Stimulated activated CD8-positive, alpha-beta memory T cell treated with anti-CD3 and anti-CD28 coated beads, Interleukin-7, amount 100 ng/mL, for 4 hours (primary cell): ENCODE data around the gene DHX36.

ENCODE experiments used
- DNase-seq, 2 donors: peaks; one replicate each; pipeline ENCODE4 v3.0.0-alpha.2; 2020; ENCODE audit warnings: low read depth in 2 of 2

DHX36 gene

DNA sequence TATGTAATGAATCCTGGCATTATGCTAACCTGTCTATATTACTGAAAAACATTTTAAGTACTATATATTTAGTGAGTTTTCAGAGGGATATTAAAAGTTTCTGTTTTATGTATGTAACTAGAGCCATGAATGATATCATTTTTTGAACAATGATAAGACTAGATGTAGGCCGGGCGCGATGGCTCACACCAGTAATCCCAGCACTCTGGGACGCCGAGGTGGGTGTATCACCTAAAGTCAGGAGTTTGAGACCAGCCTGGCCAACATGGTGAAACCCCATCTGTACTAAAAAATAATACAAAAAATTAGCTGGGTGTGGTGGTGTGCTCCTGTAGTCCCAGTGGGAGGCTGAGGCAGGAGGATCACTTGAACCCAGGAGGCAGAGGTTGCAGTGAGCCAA is 34.1 kb downstream of the DHX36 start:
- no peak for DNase-seq

GRCh38 chr3:154285221-154285620 is 39.1 kb downstream of the DHX36 start:
- DNase-seq: no peak

- DNase-seq: no peak
These were observed 44.1 kb downstream of the DHX36 start for GRCh38 chr3:154280161-154280560.

DNA sequence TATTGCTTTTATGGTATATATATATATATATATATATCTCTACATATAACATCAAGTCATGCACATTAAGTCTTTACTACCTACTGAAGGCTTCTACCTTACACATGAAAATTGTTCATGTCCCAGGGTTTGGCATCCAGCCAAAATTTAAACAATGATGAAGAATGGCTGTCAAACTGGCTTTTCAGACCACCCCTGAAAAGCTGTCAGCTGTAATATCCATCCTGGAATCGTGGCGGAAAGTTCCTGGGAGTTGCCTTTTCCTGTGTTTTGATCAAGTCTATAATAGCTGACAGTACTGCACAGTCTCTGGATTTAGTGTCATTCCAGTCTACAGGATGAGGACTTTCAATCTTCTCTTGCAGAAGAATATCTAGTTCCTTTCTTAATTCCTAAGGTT is 48.3 kb downstream of the DHX36 start:
- no peak for DNase-seq

- no peak for DNase-seq
These were observed 49.0 kb downstream of the DHX36 start for GRCh38 chr3:154275292-154275691.

DNA sequence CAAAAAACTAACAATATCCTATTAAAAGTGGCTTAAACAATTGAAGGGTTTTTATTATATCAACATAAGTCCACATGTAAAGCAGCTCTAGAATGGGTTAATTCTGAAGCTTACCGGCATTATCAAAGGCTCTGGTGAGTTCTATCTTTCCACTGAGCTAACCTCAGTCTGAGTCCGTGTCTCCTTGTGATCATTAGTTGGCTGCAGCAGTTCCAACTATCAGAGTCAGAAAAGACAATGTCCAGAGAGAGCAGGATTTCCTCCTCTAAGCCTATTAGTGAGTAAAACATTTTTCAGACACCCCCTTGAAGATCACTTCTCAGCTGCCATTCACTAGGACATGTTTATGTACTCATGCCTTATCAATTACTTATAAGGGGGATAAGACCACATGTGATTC is 49.9 kb downstream of the DHX36 start:
- no peak for DNase-seq

- DNase-seq: no peak
These were observed 50.9 kb downstream of the DHX36 start for GRCh38 chr3:154273381-154273780.

DNA sequence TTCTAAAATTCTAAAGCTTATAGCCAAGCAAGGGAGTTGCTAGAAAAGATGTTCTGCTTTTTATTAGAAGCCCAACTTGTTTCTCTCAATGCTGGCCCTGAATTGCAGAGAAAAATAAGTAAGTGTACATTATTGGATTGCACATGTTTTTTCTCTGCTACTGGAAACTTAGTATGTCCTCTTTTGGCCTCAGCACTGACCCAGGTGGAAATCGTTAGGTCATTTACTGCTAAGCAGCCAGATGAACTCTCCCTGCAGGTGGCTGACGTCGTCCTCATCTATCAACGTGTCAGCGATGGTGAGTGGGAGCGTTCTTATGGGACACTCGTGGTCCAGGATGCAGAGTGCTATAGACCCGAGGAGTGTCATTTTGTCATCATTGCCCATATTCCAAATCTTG is 69.8 kb downstream of the DHX36 start:
- DNase-seq: no peak

- DNase-seq: peak; percentile 14 to 27
These were observed 71.3 kb downstream of the DHX36 start for GRCh38 chr3:154252759-154253638.

DNA sequence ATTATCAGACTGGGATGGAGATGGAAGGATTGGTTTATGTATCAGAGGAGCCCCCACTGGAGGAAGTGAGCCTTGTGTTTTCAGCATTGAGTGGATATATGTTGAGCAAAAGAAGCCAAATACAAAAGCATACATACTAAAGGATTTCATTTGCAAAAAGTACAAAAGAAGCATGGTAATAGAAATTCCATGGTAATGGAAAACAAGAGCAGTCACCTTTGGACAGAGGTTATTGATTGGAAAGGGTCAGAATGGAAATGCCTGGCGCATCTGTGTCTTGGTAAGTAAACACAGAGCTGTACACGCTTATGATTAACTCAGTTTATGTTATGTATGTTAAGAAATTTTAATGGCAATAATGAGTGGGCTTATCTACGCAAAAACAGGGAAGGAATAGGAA is 72.7 kb downstream of the DHX36 start:
- DNase-seq: no peak

- DNase-seq: no peak
These were observed 74.0 kb downstream of the DHX36 start for GRCh38 chr3:154250291-154250690.

DNA sequence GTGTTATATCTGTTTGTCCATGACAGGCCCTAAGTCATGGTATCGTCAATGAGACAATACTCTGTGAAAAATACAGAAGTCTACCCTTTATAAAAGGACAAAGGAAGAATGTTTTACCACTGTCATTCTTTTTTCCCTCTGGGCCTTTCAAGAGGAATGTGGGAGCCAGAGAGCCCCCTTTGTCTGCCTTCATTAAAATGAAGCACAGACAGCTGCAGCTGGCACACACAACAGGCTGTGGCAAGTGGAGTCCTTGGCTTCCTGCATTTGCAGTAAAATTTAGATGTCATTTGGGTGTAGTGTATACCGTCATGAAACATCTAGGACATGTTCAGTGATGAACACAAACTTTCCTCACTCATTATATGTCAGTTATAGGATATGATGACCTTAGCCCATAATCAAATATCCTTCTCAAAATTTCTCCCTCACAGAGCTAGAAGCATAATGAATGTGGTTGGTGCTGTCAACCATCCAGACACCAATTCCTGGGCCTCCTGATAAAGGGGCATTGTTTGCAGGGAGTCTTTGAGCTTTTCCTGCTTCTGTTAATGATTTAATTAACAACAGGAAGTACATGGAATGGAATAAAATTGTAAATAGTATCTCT is 76.4 kb downstream of the DHX36 start:
- no peak for DNase-seq

GRCh38 chr3:154244644-154245043 is 79.6 kb downstream of the DHX36 start:
- DNase-seq: no peak

DNA sequence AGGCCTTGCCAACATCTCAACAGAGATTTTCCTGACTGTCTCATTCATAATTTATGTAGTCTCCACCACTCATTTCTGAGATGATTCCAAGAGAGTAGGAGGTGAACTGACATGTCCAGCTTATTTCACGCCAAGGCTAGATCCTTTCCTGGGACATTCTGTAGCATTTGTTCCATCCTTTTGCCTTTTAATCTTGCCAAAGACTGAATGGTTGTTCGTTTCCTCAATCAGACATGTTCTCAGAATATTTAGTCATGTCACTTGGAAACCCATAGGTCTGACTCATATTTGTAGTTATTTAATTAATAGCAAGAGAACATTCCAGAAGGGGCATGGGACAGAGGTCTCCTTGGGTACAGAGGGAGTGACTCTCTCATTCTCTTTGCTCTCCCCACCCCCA is 80.9 kb downstream of the DHX36 start:
- DNase-seq: no peak

DNA sequence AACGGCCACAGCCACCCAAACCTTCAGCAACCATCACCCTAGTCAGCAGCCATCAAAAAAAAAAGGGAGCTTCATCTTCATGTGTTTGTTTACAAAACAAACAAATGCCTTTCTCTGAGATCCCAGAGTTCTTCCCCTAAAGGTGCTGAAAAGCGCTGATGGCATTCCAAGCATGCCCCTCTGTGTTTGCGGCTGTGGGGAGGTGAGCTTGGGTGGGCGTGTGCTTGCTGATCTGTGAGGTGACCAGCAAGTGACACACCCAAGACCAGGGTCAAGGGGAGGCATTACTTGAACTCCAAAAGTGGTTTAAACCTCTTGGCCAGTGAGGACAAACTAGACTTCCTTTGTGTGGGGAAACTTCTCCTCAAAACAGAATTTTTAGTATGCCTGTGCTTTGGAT is 81.5 kb downstream of the DHX36 start:
- no peak for DNase-seq

DNA sequence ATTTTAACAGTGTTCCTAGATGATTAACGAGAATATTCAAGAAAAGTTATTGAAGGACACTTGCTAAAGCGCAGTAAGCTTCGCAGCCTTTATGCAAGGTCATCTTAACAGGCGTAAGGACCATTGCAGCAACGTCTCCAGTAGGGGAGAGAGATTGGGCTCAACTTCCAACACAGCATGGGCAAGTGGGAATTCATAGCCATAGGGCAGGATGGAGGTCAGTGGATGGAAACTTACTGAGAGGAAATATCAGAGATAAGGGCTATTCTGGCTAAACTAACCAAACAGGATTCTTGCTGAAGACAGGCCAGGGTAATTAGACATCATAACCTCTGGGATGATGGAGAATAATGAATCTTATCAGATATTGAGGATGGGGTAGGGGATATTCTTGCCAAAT is 82.8 kb downstream of the DHX36 start:
- DNase-seq: no peak

- no peak for DNase-seq
These were observed 84.1 kb downstream of the DHX36 start for GRCh38 chr3:154240235-154240634.

GRCh38 chr3:154236331-154236730 is 88.0 kb downstream of the DHX36 start:
- DNase-seq: no peak

- DNase-seq: no peak
These were observed 89.0 kb downstream of the DHX36 start for GRCh38 chr3:154235330-154235729.

- DNase-seq: no peak
These were observed 95.1 kb downstream of the DHX36 start for GRCh38 chr3:154229217-154229590.

DNA sequence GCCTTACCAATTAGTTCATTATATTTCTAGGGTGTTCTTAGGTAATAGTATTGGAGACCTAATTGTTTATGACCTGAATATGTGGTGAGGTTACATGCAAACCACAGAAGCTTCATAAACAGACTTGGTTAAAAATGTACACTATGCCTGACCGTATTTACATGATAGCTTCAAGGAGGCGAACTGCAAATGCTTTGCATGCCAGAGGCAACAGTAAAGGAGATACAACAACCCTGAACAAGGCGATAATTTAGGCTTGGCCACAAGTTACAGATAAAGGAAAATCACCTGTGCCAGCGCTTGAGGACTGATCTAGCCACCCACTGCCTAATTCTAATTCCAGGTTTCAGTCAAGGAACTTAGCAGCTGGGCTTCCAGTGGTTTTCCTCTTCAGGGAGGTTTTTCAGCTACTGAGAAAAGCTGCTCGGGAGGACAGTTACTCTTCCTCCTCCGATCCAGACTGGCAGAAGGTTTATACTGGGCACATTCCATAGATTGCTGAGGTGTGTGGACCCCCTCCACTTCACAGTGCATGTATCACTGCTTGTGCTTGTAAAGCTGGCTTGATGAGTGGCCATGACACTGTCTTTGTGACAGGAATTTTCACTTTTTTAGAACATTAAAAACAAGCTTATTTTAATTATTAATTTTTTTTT is 95.6 kb downstream of the DHX36 start:
- DNase-seq: no peak

DNA sequence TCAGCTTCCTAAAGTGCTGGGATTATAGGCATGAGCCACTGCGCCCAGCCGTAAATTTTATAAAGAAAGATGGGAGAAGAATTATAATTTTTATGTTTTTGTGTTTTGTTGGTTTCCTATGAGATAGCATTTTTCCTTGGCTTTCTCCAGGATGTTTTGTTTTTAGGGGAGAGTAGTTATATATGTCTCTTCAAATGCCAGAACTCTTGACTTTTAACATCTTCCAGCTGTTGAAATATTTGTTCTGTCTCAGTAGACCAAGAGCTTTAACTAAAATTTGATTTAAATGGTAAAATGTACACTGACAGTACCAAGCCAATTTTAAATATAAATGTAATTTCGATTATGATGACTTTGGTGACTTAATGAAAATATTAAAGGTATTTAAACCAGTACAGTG is 96.8 kb downstream of the DHX36 start:
- no peak for DNase-seq

DNA sequence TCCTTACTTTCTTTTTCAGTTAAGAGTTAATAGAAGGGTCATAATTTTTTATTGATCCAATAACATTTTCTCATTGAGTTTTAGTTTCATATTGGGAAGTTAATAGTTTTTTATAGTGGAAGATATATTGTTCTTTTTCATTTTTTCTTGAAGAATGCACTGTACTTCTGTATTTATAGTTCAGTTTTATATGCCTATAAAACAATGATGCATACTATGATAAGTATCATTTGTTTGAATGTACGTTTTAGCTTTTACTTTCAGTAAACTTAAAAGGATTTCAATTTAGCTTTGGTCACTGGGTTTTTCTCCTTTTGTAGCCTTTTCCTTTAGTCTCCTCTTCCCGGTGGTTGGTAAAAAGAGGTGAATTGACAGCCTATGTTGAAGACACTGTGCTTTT is 98.8 kb downstream of the DHX36 start:
- no peak for DNase-seq
